Pancreas (tissue), 10 donors: ENCODE measurements around the gene OMD. TPM values are rescaled to one million over a fixed set of nuclear protein-coding genes. Genes with fewer than 3 reads are reported as not detected.

Experiments
- ATAC-seq, 4 donors: fragments of 200-7000 bp; cut with Tn5 transposase; one replicate each; pipeline versions ENCODE4 v1.8.0 to v1.9.1; 2020; ENCODE audit warnings: mild to moderate bottlenecking in 4 of 4, moderate library complexity in 4 of 4
- DNase-seq, 6 donors: peaks; one replicate each; pipeline ENCODE4 v3.0.0-alpha.2; 2020
- FAIRE-seq: peaks from 2 replicates; lab custom pipeline; 2012; peaks lifted over from hg19 to GRCh38; lab: Jason Lieb, UNC
- H3K27ac ChIP-seq, 4 donors: fragments of 200-600 bp; sonication (generic); 1 replicate in 3 of 4; 2 replicates in 1 of 4; pipeline versions ENCODE4 v1.5.0 to v1.8.0; 2020
- H3K27me3 ChIP-seq, 4 donors: fragments of 200-600 bp; one replicate each; pipeline ENCODE4 v1.8.0; 2021
- H3K36me3 ChIP-seq, 3 donors: fragments of 200-600 bp; sonication (generic) in 1 of 3; one replicate each; pipeline versions ENCODE4 v1.5.0 to v1.8.0; 2020 to 2021
- H3K4me1 ChIP-seq, 3 donors: fragments of 200-600 bp; one replicate each; pipeline ENCODE4 v1.8.0; 2021
- H3K4me3 ChIP-seq, 4 donors: fragments of 200-600 bp; sonication (generic) in 2 of 4; one replicate each; pipeline versions ENCODE4 v1.5.0 to v1.8.0; 2020 to 2021
- H3K9me3 ChIP-seq, 4 donors: fragments of 200-600 bp; one replicate each; pipeline ENCODE4 v1.8.0; 2021
- CTCF ChIP-seq, 4 donors: fragments of 200-600 bp; sonication (generic) in 3 of 4; IDR thresholded peaks; one replicate each; pipeline versions ENCODE4 v1.5.0 to v1.8.0; 2021; ENCODE audit warnings: antibody characterized with exemption in 4 of 4
- WGBS, 2 donors: extraction: QIAGEN DNeasy Blood & Tissue Kit; methylation state at CpG; one replicate each; pipeline ENCODE4 v1.1.7; 2013; 5-methylcytosine and 5-hydroxymethylcytosine counted together
- intact Hi-C, 3 donors: fragments of 100-400 bp; cut with DNase I; formaldehyde crosslinking; loops; one replicate each; pipeline versions ENCODE4 v1.11.1 to v1.14.2; 2022
- polyA plus RNA-seq, 2 donors: library from polyadenylated mRNA; stranded (reverse); fragments of 200-250 nt; gene quantifications; one replicate each; pipeline ENCODE4 v1.2.3, GENCODE V29; 2013
- total RNA-seq, 6 donors: library from RNA; stranded (reverse); fragmentation: NEBNext Ultra II Directional in 4 of 6; extraction: Animal tissue kit (Norgen Biotek cat#: 25700) in 4 of 6; gene quantifications; one replicate each; pipeline versions ENCODE4 v1.2.1 to v1.2.4, GENCODE V29; 2021 to 2023
- donor health status: healthy with polysubstance abuse.
- donor health status: DM: no; HTN: no; CAD: no; lungs with moderate emphysema.
- donor health status: DM: no; HTN: no; CAD: no.
- donor health status: control.
- donor health status: control.
- donor health status: Bipolar disorder and iron deficiency.
- donor health status: DM: yes; HTN: yes; CAD: no.
- donor health status: DM: no; HTN: no; CAD: no.
- donor health status: DM: no; HTN: no; CAD: no.
- donor health status: DM: yes; HTN: yes; CAD: no.

The OMD gene
- total and polyA plus RNA-seq, 8 donors, result 0.19 to 2.4 (median 0.52) TPM; not detected in 1

- no peak for TF ChIP-seq CTCF (IDR thresholded peaks at IDR 0.05)
- DNase-seq (no peak), FAIRE-seq (no peak), ATAC-seq (no peak)
- intact Hi-C loops, result no loop called here
- no peaks in the 10 kb centered on the region for H3K9me3 ChIP-seq
- no peak overlapping the region for H3K27ac ChIP-seq
- no peaks in the 10 kb centered on the region for H3K27me3 ChIP-seq
- 83 to 94% methylated on average over 6 of the region's 6 CpGs for WGBS, 2 donors
- no peaks in the 10 kb centered on the region for H3K4me1 ChIP-seq
- no peaks in the 10 kb centered on the region for H3K36me3 ChIP-seq
- no peak overlapping the region for H3K4me3 ChIP-seq
Measured at GRCh38 chr9:92440751-92441046, 16.4 kb upstream of the OMD start.

- no peak for TF ChIP-seq CTCF (IDR thresholded peaks at IDR 0.05)
- no peaks in the 10 kb centered on the region for H3K36me3 ChIP-seq
- no peak overlapping the region for H3K4me3 ChIP-seq
- WGBS, 2 donors, result 83 to 87% methylated on average over 5 of the region's 5 CpGs
- DNase-seq (no peak), FAIRE-seq (no peak), ATAC-seq (no peak)
- no peak overlapping the region for H3K27ac ChIP-seq
- no peaks in the 10 kb centered on the region for H3K27me3 ChIP-seq
- no peaks in the 10 kb centered on the region for H3K9me3 ChIP-seq
- intact Hi-C loops, result no loop called here
- H3K4me1 ChIP-seq, result no peaks in the 10 kb centered on the region
Measured at GRCh38 chr9:92439921-92440750, 15.9 kb upstream of the OMD start.

GRCh38 chr9:92438900-92439526 is 14.7 kb upstream of the OMD start:
- WGBS, 2 donors, result 78 to 85% methylated on average over 5 of the region's 5 CpGs
- DNase-seq (no peak), ATAC-seq (no peak), FAIRE-seq (peak; percentile 97)
- H3K36me3 ChIP-seq, result no peaks in the 10 kb centered on the region
- H3K27me3 ChIP-seq, result no peaks in the 10 kb centered on the region
- no peaks in the 10 kb centered on the region for H3K4me1 ChIP-seq
- intact Hi-C loops, result no loop called here
- TF ChIP-seq CTCF (IDR thresholded peaks at IDR 0.05), result no peak
- no peaks in the 10 kb centered on the region for H3K9me3 ChIP-seq
- no peak overlapping the region for H3K4me3 ChIP-seq
- H3K27ac ChIP-seq, result no peak overlapping the region

- no peak for TF ChIP-seq CTCF (IDR thresholded peaks at IDR 0.05)
- Histone ChIP-seq H3K9me3 (no peaks in the 10 kb centered on the region), H3K27ac (no peak overlapping the region), H3K4me3 (no peak overlapping the region), H3K27me3 (no peaks in the 10 kb centered on the region), H3K4me1 (no peaks in the 10 kb centered on the region), H3K36me3 (no peaks in the 10 kb centered on the region)
- FAIRE-seq (no peak), DNase-seq (no peak), ATAC-seq (no peak)
- WGBS, 2 donors, result 96 to 98% methylated on average over 1 of the region's 1 CpG
- intact Hi-C loops, result no loop called here
Measured at GRCh38 chr9:92435263-92435662, 11.0 kb upstream of the OMD start.

- H3K27ac ChIP-seq, result no peak overlapping the region
- H3K27me3 ChIP-seq, result no peaks in the 10 kb centered on the region
- no peak for DNase-seq
- H3K4me1 ChIP-seq, result no peaks in the 10 kb centered on the region
- H3K36me3 ChIP-seq, result no peaks in the 10 kb centered on the region
- H3K4me3 ChIP-seq, result no peak overlapping the region
- no peak for ATAC-seq
- WGBS, 2 donors, result 88 to 92% methylated on average over 5 of the region's 5 CpGs
- H3K9me3 ChIP-seq, result no peaks in the 10 kb centered on the region
- TF ChIP-seq CTCF (IDR thresholded peaks at IDR 0.05), result no peak
- FAIRE-seq, result no peak
- intact Hi-C loops, result no loop called here
Measured at GRCh38 chr9:92432972-92433548, 8.8 kb upstream of the OMD start.
